Upper lobe of left lung (tissue), 4 donors: ENCODE measurements around the gene NHS.

Experiments
- EP300 ChIP-seq, 4 donors: sonication (generic); formaldehyde crosslinking; IDR thresholded peaks; one replicate each; pipeline ENCODE4 v1.5.1; 2017; ENCODE audit warnings: antibody characterized with exemption in 4 of 4, control low read depth in 2 of 4
- POLR2A ChIP-seq, 4 donors: fragments of 450-650 bp; IDR thresholded peaks; one replicate each; pipeline ENCODE4 v1.5.1; 2016 to 2017; ENCODE audit warnings: antibody characterized with exemption in 4 of 4, mild to moderate bottlenecking in 2 of 4
- POLR2AphosphoS5 ChIP-seq, 2 donors: sonication (generic); formaldehyde crosslinking; IDR thresholded peaks; one replicate each; pipeline ENCODE4 v1.5.1; 2017; ENCODE audit warnings: antibody characterized with exemption in 2 of 2
- TF ChIP-seq, protein P1 (sequence below), 6 experiments: fragments of 450-650 bp in 4 of 6; fragments of 200-600 bp in 2 of 6; sonication (generic) in 2 of 6; IDR thresholded peaks; one replicate each; pipeline ENCODE4 v1.5.1; 2016 to 2019; ENCODE audit warnings: antibody characterized with exemption in 6 of 6

DNA sequence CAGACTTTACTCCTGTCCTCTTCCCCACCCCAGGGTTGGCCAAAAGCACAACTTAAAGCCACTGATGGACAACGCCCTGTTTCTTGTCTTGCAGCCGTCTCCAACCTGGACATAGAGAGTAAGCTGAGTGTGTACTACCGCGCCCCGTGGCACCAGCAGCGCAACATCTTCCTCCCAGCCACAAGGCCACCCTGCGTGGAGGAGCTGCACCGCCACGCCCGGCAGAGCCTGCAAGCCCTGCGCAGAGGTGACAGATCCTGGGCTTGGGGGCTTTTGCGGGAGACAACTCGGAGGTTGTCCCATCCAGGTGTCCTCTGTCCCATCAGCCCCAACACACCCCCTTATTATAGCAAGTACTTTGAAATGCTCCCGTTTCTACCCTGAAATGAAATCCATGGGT lies 312.6 kb downstream of the NHS start:
- TF ChIP-seq POLR2A (IDR thresholded peaks at IDR 0.05) (no peak), EP300 (IDR thresholded peaks at IDR 0.05) (no peak), POLR2AphosphoS5 (IDR thresholded peaks at IDR 0.05) (no peak)
- TF ChIP-seq, protein P1, sequence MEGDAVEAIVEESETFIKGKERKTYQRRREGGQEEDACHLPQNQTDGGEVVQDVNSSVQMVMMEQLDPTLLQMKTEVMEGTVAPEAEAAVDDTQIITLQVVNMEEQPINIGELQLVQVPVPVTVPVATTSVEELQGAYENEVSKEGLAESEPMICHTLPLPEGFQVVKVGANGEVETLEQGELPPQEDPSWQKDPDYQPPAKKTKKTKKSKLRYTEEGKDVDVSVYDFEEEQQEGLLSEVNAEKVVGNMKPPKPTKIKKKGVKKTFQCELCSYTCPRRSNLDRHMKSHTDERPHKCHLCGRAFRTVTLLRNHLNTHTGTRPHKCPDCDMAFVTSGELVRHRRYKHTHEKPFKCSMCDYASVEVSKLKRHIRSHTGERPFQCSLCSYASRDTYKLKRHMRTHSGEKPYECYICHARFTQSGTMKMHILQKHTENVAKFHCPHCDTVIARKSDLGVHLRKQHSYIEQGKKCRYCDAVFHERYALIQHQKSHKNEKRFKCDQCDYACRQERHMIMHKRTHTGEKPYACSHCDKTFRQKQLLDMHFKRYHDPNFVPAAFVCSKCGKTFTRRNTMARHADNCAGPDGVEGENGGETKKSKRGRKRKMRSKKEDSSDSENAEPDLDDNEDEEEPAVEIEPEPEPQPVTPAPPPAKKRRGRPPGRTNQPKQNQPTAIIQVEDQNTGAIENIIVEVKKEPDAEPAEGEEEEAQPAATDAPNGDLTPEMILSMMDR (IDR thresholded peaks at IDR 0.05): no peak
